Parathyroid adenoma (tissue), 2 donors: ENCODE measurements around the gene DSCAM.

Experiments used
- H2AFZ ChIP-seq: fragments of 300-600 bp; sonication (generic); one replicate; pipeline ENCODE4 v1.7.0; 2017; ENCODE audit warnings: antibody characterized with exemption, mild to moderate bottlenecking
- H3K27ac ChIP-seq: fragments of 300-600 bp; sonication (generic); one replicate; pipeline ENCODE4 v1.7.0; 2017
- H3K27me3 ChIP-seq: fragments of 300-600 bp; sonication (generic); one replicate; pipeline ENCODE4 v1.7.0; 2017; ENCODE audit warnings: low read length; ENCODE audit not compliant: control insufficient read depth, insufficient read depth
- H3K36me3 ChIP-seq: fragments of 300-600 bp; sonication (generic); one replicate; pipeline ENCODE4 v1.7.0; 2017; ENCODE audit warnings: low read length; ENCODE audit not compliant: control insufficient read depth, insufficient read depth
- H3K4me1 ChIP-seq: fragments of 300-600 bp; sonication (generic); one replicate; pipeline ENCODE4 v1.7.0; 2017; ENCODE audit warnings: control low read depth
- H3K4me2 ChIP-seq: fragments of 300-600 bp; sonication (generic); one replicate; pipeline ENCODE4 v1.7.0; 2017; ENCODE audit warnings: low read length
- H3K4me3 ChIP-seq: fragments of 300-600 bp; sonication (generic); one replicate; pipeline ENCODE4 v1.7.0; 2017; ENCODE audit warnings: low read depth, low read length
- H3K79me2 ChIP-seq: fragments of 300-600 bp; sonication (generic); one replicate; pipeline ENCODE4 v1.7.0; 2017; ENCODE audit warnings: control low read depth
- H3K9ac ChIP-seq: fragments of 300-600 bp; sonication (generic); one replicate; pipeline ENCODE4 v1.7.0; 2017; ENCODE audit warnings: mild to moderate bottlenecking
- H3K9me3 ChIP-seq: fragments of 300-600 bp; sonication (generic); one replicate; pipeline ENCODE4 v1.7.0; 2017; ENCODE audit warnings: low read length; ENCODE audit not compliant: control insufficient read depth
- CTCF ChIP-seq: fragments of 300-600 bp; sonication (generic); IDR thresholded peaks from one replicate; pipeline ENCODE4 v1.7.0; 2017; ENCODE audit warnings: antibody characterized with exemption, mild to moderate bottlenecking
- donor health status: primary hyperparathyroidism.

DSCAM gene

GRCh38 chr21:40840401-40841125 is 6.4 kb downstream of the DSCAM start:
- no peak overlapping the region for H3K4me2 ChIP-seq
- no peaks in the 10 kb centered on the region for H3K9me3 ChIP-seq
- H3K36me3 ChIP-seq, result no peaks in the 10 kb centered on the region
- no peak overlapping the region for H3K27ac ChIP-seq
- H2AFZ ChIP-seq, result no peak overlapping the region
- H3K27me3 ChIP-seq, result no peaks in the 10 kb centered on the region
- no peaks in the 10 kb centered on the region for H3K79me2 ChIP-seq
- no peak overlapping the region for H3K9ac ChIP-seq
- TF ChIP-seq CTCF, result no peak
- no peak overlapping the region for H3K4me3 ChIP-seq
- H3K4me1 ChIP-seq, result no peaks in the 10 kb centered on the region

GRCh38 chr21:40839521-40839920 is 7.4 kb downstream of the DSCAM start:
- Histone ChIP-seq H3K27me3 (no peaks in the 10 kb centered on the region), H3K4me3 (no peak overlapping the region), H3K9ac (no peak overlapping the region), H3K79me2 (no peaks in the 10 kb centered on the region), H2AFZ (no peak overlapping the region), H3K36me3 (no peaks in the 10 kb centered on the region), H3K27ac (no peak overlapping the region), H3K4me1 (no peaks in the 10 kb centered on the region), H3K9me3 (no peaks in the 10 kb centered on the region), H3K4me2 (no peak overlapping the region)
- no peak for TF ChIP-seq CTCF

- TF ChIP-seq CTCF, result no peak
- no peak overlapping the region for H3K4me3 ChIP-seq
- no peak overlapping the region for H3K27ac ChIP-seq
- no peak overlapping the region for H2AFZ ChIP-seq
- no peak overlapping the region for H3K9ac ChIP-seq
- no peak overlapping the region for H3K4me2 ChIP-seq
- H3K9me3 ChIP-seq, result no peaks in the 10 kb centered on the region
- no peaks in the 10 kb centered on the region for H3K36me3 ChIP-seq
- no peaks in the 10 kb centered on the region for H3K4me1 ChIP-seq
- H3K79me2 ChIP-seq, result no peaks in the 10 kb centered on the region
- H3K27me3 ChIP-seq, result no peaks in the 10 kb centered on the region
These were observed 9.5 kb downstream of the DSCAM start for GRCh38 chr21:40837456-40837855.

GRCh38 chr21:40835184-40835694 is 11.7 kb downstream of the DSCAM start:
- H3K4me1 ChIP-seq, result no peaks in the 10 kb centered on the region
- H3K36me3 ChIP-seq, result no peaks in the 10 kb centered on the region
- no peak overlapping the region for H3K27ac ChIP-seq
- H3K79me2 ChIP-seq, result no peaks in the 10 kb centered on the region
- no peak overlapping the region for H2AFZ ChIP-seq
- no peak for TF ChIP-seq CTCF
- no peak overlapping the region for H3K9ac ChIP-seq
- H3K9me3 ChIP-seq, result no peaks in the 10 kb centered on the region
- no peak overlapping the region for H3K4me2 ChIP-seq
- no peaks in the 10 kb centered on the region for H3K27me3 ChIP-seq
- no peak overlapping the region for H3K4me3 ChIP-seq

- no peak overlapping the region for H2AFZ ChIP-seq
- no peak overlapping the region for H3K9ac ChIP-seq
- H3K9me3 ChIP-seq, result no peaks in the 10 kb centered on the region
- TF ChIP-seq CTCF, result no peak
- H3K4me2 ChIP-seq, result no peak overlapping the region
- H3K4me3 ChIP-seq, result no peak overlapping the region
- H3K27ac ChIP-seq, result no peak overlapping the region
- H3K36me3 ChIP-seq, result no peaks in the 10 kb centered on the region
- H3K79me2 ChIP-seq, result no peaks in the 10 kb centered on the region
- H3K27me3 ChIP-seq, result no peaks in the 10 kb centered on the region
- no peaks in the 10 kb centered on the region for H3K4me1 ChIP-seq
These were observed 13.8 kb downstream of the DSCAM start for GRCh38 chr21:40833184-40833583.
